ENCODE results near the gene SH3BP5L.

Gene SH3BP5L

GRCh38 chr1:248825573-248825908 lies 174 bp downstream of the SH3BP5L start:
- DNase-seq (ENCODE audit: low spot score): no peak

DNA sequence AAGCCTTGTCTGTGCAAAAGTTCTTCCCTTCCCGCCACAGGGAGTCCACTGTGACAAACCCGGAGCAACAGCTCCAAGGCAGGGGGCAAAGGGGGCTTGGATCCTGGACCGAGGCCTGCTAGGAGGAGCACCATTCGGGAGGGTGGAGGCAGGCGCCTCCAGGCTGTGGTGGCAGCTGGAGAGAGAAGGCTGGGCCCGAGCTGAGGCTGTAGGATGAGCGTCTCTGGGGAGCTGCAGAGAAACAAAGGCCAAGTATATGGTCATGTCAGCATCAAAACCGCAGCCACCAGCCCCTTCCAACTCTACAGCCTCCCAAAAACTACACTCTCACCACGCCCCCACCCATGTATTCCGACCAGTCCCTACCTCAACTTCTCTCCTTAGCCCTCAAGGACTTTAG lies 579 bp downstream of the SH3BP5L start:
- DNase-seq (ENCODE audit: low spot score): no peak

- no peak for DNase-seq (ENCODE audit: low spot score)
Observed at GRCh38 chr1:248824701-248825100, 1.0 kb downstream of the SH3BP5L start.

- DNase-seq (ENCODE audit: low spot score): no peak
Observed at GRCh38 chr1:248824301-248824700, 1.4 kb downstream of the SH3BP5L start.

GRCh38 chr1:248823517-248824001 lies 2.2 kb downstream of the SH3BP5L start:
- DNase-seq (ENCODE audit: low spot score): no peak

DNA sequence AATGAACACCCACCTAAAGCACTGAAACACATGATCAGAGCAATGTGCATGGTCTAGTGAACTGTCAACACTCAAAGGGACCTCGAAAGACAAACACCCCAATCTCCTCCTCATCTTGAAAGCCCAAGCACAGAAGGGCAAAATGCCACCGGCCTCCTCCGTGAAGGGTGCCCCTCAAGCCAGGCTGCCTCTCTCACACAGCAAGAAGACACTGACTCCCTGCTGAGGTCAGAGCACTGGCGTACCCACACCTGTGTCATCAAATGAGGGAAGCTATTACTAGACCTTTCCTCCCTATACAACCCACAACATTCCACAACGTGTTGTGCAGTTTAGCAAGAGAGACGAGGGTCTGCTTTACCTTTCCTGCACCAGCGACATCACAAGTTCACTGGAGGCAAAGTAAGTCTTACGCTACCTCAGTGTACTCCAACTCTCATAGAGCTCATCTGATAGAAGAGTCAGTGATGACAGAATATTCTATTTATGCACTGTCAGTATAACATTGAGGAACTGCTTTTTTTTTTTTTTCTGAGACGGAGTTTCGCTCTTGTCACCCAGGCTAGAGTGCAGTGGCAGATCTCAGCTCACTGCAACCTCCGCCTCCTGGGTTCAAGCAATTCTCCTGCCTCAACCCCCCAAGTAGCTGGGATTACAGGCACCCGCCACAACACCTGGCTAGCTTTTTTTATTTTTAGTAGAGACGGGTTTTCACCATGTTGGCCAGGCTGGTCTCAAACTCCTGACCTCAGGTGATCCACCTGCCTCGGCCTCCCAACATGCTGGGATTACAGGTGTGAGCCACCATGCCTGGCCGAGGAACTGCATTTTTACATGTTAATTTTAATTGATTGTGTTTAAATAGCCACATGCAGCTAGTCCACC lies 3.3 kb downstream of the SH3BP5L start:
- no peak for DNase-seq (ENCODE audit: low spot score)

- DNase-seq (ENCODE audit: low spot score): no peak
Observed at GRCh38 chr1:248821641-248822040, 4.1 kb downstream of the SH3BP5L start.

DNA sequence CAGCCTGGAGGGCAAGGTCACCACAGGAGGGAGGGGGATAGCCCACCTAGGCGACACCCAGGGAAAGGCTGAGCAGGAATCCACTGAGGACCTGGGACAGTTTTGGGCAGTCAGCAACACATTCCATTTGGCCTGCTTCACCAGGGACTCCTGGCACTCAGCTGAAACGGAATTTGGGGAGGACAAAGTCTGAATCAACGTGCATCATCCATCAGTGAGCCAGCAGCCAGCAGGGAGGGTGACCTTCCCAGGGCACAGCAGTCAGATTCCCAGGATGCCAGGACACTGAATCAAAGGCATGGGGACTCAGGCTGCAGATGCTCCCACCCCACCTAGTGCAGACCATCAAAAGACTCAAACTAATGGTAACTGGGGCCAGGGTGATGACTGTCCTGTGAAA lies 4.6 kb downstream of the SH3BP5L start:
- no peak for DNase-seq (ENCODE audit: low spot score)

GRCh38 chr1:248820041-248820585 lies 5.6 kb downstream of the SH3BP5L start:
- no peak for DNase-seq (ENCODE audit: low spot score)

DNA sequence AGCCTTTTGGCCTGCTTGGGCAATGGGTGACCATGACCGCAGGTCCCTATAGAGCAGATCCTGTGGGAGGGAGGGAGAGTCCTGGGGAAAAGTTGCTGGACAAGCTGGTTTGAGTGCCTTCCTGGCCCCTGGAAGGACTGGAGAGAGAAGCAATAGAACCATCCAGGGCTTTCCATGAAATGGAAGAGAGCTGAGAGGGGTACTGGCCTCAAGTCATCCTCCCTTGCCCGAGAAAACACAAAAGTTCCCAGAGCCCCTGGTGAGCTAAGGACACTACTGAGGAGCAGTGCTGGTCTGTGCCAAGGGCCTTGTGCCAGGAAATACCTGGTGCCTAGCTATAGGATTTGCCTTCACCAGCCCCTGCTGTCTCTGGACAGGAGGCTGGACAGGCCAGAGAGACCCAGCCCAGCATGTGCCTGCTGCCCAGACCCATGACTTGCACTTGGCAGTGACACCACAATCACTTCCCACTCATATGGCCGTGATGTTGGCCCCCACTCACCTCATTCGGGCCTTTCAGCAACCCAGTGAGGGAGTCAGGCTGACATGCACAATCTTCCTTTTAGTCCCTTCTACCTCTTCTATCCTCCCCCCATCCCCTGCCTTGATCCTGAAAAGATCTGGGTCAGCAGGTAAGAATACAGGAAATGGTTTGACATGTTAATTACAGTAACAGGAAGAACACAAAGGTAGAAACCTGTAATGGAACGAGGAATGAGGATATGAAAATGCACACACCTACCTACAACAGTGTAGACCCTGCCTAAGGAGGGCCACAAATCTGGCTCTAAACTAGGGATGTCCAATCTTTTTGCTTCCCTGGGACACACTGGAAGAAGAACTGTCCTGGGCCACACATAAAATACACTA lies 7.0 kb downstream of the SH3BP5L start:
- DNase-seq (ENCODE audit: low spot score): no peak

DNA sequence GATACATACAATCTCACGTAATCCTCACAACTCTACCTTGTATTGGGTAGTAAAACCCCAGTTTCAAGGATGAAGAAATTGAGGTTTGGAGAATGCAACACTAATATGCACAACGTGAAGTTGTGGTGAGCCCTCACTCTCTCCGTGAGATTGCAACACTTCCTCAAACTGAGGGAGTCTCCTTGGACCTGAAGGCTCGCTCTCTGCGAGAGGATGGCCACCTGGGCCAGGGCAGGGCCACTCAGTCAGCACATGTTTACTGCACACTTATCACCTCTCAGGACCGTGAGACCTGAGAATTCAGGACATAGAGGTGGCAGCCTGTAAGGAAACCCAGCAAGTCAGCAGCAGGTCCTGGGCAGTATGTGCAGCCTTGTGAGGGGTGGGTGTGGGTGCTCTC lies 8.7 kb downstream of the SH3BP5L start:
- DNase-seq (ENCODE audit: low spot score): no peak

- DNase-seq (ENCODE audit: low spot score): no peak
Observed at GRCh38 chr1:248816042-248816851, 9.5 kb downstream of the SH3BP5L start.

DNA sequence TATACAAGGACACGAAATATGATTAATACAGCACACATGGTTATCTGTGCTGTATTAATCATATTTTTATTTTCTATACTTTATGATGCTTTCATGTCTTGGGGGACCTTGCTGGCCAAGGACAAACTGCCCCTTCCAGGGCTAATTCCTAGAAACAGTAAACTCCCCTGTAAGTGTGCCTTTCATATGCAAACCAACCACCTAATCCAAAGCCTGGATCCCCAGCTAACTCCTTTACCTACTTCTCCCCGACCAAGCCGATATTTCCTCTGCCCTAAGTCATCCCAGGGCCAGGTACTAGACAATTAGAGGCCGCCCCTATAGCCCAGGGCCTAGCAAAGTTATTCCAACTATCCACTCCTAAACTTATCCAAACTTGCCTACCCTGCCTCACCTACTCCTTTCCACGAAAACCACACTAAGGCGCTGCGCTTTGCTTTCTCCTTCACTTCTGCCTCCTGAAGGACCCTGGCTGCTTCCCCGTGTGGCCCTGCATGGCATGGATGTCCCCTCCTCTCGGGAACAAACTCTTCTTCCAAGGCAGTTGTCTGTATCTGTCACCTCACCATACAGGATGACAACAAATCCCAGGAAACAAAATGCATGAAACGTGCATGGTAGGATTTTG lies 10.2 kb downstream of the SH3BP5L start:
- no peak for DNase-seq (ENCODE audit: low spot score)

DNA sequence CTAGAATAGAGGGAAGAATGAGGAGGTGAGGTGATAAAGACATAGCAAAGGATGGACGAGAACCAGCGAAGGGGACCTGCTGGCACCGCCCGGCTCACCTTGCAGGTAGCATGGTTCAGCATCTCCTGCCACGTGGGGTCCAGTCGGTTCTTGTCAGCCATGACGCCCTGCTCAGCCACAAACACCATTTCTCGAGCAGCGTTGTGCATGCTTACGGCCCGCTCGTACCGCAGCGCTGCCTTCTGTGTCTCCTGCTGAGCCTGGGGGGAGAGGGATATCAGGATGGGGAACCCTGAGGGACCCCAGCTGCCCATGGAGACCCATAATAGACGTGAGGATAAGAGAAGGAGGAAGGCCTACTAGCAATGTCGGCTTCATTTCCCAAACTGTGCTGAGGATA lies 11.4 kb downstream of the SH3BP5L start:
- DNase-seq (ENCODE audit: low spot score): no peak

- DNase-seq (ENCODE audit: low spot score): no peak
Observed at GRCh38 chr1:248813546-248813945, 12.2 kb downstream of the SH3BP5L start.

GRCh38 chr1:248812736-248813425 lies 12.8 kb downstream of the SH3BP5L start:
- no peak for DNase-seq (ENCODE audit: low spot score)

DNA sequence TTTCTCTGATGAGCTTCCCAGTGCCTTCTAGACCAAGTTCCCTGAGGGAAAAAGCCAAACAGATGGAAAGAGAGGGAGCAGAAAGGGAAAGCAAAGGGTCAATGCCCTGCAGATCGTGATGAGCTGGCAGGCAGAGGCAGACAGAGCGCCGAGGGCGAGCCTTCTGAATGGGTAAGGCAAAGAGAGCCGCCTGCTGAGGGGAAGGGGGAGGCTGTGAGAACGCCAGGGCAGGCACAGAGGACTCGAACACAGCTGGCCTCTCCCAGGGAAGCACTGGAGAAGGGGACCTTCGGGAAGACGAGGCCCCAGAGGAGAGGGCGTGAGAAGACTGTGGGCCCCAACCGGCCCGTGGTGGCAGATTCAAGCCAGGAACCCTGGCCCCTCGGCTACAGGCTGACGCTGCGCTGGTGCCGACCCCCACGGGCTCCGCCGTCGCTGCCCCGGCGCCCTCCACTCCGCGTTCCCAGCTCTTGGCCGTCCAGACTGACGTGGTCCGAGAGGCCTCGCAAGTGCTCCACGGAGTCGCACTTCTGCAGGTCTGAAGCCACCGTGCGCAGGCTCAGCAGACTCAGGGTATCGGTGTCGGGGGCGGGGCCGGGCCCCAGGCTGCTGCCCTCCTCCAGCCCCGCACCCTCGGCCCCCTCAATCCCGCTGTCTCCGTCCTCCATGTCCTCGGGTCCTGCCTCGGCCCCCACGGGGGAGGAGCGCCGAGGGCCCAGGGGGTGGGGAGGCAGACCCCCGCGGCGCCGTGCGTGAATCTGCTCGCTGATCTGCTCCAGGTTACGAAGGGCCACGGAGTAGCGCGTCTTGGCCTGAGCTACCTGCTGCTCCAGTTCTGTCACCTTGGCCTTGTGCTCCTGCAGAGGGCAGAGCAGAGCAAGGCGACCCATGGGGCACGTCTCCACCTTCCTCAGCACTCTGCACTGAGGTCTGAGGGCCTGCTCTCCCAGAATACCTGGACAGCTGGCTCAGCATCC lies 13.9 kb downstream of the SH3BP5L start:
- no peak for DNase-seq (ENCODE audit: low spot score)

- DNase-seq (ENCODE audit: low spot score): no peak
Observed at GRCh38 chr1:248810727-248811513, 14.8 kb downstream of the SH3BP5L start.
